ENCODE results near the gene DSCAM. TPM values are rescaled to one million over a fixed set of nuclear protein-coding genes. Genes with fewer than 3 reads are reported as not detected.
"Not testable (repeated sequence)": the region's sequence is repeated elsewhere in the genome, so short reads cannot be mapped to it uniquely, and the experiment has no call there.

DSCAM gene, protein sequence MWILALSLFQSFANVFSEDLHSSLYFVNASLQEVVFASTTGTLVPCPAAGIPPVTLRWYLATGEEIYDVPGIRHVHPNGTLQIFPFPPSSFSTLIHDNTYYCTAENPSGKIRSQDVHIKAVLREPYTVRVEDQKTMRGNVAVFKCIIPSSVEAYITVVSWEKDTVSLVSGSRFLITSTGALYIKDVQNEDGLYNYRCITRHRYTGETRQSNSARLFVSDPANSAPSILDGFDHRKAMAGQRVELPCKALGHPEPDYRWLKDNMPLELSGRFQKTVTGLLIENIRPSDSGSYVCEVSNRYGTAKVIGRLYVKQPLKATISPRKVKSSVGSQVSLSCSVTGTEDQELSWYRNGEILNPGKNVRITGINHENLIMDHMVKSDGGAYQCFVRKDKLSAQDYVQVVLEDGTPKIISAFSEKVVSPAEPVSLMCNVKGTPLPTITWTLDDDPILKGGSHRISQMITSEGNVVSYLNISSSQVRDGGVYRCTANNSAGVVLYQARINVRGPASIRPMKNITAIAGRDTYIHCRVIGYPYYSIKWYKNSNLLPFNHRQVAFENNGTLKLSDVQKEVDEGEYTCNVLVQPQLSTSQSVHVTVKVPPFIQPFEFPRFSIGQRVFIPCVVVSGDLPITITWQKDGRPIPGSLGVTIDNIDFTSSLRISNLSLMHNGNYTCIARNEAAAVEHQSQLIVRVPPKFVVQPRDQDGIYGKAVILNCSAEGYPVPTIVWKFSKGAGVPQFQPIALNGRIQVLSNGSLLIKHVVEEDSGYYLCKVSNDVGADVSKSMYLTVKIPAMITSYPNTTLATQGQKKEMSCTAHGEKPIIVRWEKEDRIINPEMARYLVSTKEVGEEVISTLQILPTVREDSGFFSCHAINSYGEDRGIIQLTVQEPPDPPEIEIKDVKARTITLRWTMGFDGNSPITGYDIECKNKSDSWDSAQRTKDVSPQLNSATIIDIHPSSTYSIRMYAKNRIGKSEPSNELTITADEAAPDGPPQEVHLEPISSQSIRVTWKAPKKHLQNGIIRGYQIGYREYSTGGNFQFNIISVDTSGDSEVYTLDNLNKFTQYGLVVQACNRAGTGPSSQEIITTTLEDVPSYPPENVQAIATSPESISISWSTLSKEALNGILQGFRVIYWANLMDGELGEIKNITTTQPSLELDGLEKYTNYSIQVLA (N-terminal part only)
- total RNA-seq = not detected in 2 replicates
- polyA plus RNA-seq = not detected in 2 replicates
- 0.01 TPM in 1 of 2 replicates, not detected in the other for polyA plus RNA-seq (2011; cell fraction: cytosol; rRNA removed)
- polyA plus RNA-seq (2011; cell fraction: nucleus; rRNA removed) = not detected in 2 replicates
- polyA plus RNA-seq (2012) = not detected in 2 replicates
- not detected in 2 replicates for polyA minus RNA-seq
- polyA minus RNA-seq (2011; cell fraction: cytosol; rRNA and poly(A)+ RNA removed) = not detected
- polyA minus RNA-seq (2011; cell fraction: nucleus; rRNA and poly(A)+ RNA removed) = not detected in 2 replicates
- Bru-seq, nascent RNA = percentile 3 among the genes with signal in this experiment
- BruChase-seq, experiment 1, labeled RNA remaining after a 6-hour chase = percentile 5 among the genes with signal in this experiment
- percentile 4 among the genes with signal in this experiment for BruChase-seq, experiment 2, labeled RNA remaining after a 2-hour chase
- long read RNA-seq = 0 reads

DNA sequence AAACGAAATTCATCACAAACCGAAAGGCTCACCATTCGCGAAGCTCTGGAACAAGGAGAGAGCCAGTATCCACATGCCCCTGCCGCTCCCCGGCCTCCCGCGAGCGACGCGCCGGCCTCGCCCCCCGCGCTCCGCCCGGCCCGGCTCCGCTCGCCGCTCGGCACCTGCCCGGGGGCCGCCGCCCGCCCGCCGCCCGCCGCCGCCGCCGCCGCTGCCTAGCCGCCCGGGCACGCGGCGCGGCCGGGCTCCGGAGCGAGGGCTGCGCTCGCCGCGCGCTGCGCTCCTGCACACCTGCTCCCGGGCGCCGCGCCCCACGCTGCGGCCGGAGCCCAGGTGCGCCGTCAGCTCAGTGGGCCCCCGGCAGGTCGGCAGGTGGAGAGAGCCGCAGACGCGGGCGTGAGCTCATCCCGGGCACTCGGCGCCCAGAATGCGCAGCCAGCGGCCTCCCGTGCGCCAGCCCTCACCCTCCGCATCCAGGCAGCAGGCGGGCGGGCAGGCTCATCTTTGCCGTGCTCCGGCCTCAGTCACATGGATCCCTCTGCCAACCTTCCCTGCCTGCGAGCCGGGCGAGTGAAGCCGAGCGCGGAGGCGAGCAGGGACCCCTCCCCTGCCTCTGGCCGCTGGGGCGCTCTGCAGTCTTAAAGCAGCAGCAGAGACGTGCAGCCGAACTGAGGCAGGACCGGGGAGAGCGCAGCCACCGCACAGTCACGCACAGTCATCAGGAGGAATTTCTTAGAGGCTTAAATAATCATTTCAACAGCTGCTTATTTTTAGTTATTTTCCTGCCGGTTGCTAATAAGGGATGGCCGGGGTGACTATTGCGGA is at the start of gene DSCAM:
DSCAM (minus strand) TSS at position 572 of the 825 bp plus-strand sequence; CDS start at position 75, 497 bp downstream.
- H3K27ac ChIP-seq (ENCODE audit: insufficient read depth, low read depth, low read length) = no peak within 1 kb of the TSS
- ChIA-PET CTCF (no interaction called here), POLR2A (no interaction called here)
- TF ChIP-seq MYC (IDR thresholded peaks at IDR 0.05; ENCODE audit: low read depth, low read length) (no peak), FOS (IDR thresholded peaks at IDR 0.05; ENCODE audit: borderline replicate concordance, insufficient read depth, low read length) (no peak), JUN (IDR thresholded peaks at IDR 0.05; ENCODE audit: borderline replicate concordance, insufficient read depth, insufficient read length, low read depth) (no peak), EZH2 (IDR thresholded peaks at IDR 0.05; ENCODE audit: borderline replicate concordance, low read depth, low read length, severe bottlenecking) (no peak), POLR2A (IDR thresholded peaks at IDR 0.05; ENCODE audit: low read depth, low read length) (no peak), GATA2 (IDR thresholded peaks at IDR 0.05; ENCODE audit: insufficient read depth, insufficient read length, low read depth, low read length) (no peak), POLR2AphosphoS5 (IDR thresholded peaks at IDR 0.05; ENCODE audit: insufficient read depth, low read depth, low read length) (no peak)
- TF ChIP-seq, protein P1, sequence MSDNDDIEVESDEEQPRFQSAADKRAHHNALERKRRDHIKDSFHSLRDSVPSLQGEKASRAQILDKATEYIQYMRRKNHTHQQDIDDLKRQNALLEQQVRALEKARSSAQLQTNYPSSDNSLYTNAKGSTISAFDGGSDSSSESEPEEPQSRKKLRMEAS (IDR thresholded peaks at IDR 0.05; ENCODE audit: insufficient read depth, insufficient read length) = no peak
- TF ChIP-seq, protein P2, sequence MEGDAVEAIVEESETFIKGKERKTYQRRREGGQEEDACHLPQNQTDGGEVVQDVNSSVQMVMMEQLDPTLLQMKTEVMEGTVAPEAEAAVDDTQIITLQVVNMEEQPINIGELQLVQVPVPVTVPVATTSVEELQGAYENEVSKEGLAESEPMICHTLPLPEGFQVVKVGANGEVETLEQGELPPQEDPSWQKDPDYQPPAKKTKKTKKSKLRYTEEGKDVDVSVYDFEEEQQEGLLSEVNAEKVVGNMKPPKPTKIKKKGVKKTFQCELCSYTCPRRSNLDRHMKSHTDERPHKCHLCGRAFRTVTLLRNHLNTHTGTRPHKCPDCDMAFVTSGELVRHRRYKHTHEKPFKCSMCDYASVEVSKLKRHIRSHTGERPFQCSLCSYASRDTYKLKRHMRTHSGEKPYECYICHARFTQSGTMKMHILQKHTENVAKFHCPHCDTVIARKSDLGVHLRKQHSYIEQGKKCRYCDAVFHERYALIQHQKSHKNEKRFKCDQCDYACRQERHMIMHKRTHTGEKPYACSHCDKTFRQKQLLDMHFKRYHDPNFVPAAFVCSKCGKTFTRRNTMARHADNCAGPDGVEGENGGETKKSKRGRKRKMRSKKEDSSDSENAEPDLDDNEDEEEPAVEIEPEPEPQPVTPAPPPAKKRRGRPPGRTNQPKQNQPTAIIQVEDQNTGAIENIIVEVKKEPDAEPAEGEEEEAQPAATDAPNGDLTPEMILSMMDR (IDR thresholded peaks at IDR 0.05; ENCODE audit: extremely low read depth in 1 of 2, insufficient read depth in 1 of 2, low read depth in 1 of 2, low read length in 2 of 2) = no peak
- no peak for DNase-seq (ENCODE audit: low read depth, low spot score)
- FAIRE-seq = no peak
- H4K20me1 ChIP-seq (replicated peaks; ENCODE audit: control insufficient read depth, extremely low read depth, insufficient read depth, low read length) = no peaks in the 10 kb centered on the region
- no TSS peak for BruUV-seq (replicated peaks)
- H3K9ac ChIP-seq (replicated peaks; ENCODE audit: extremely low read depth, insufficient read depth, low read length) = no peak within 1 kb of the TSS
- H3K27me3 ChIP-seq (ENCODE audit: control insufficient read depth in 2 of 2, insufficient read depth in 2 of 2, low read length in 2 of 2) = no peaks in the 10 kb centered on the region
- no peaks in the 10 kb centered on the region for H3K9me3 ChIP-seq (replicated peaks; ENCODE audit: control insufficient read depth, insufficient read depth, low read length)
- intact Hi-C loops (cut with micrococcal nuclease) = no loop called here
- no peaks in the 10 kb centered on the region for H3K9me1 ChIP-seq (replicated peaks; ENCODE audit: control insufficient read depth, extremely low read depth, insufficient read depth, low read length)
- no peaks in the 10 kb centered on the region for H3K36me3 ChIP-seq (ENCODE audit: control insufficient read depth in 2 of 2, extremely low read depth in 1 of 2, insufficient read depth in 2 of 2, low read length in 2 of 2)
- no peak within 1 kb of the TSS for H3K4me2 ChIP-seq (ENCODE audit: insufficient read depth, low read length)
- H2AFZ ChIP-seq (ENCODE audit: low read depth, low read length) = no peak within 1 kb of the TSS
- no peaks in the 10 kb centered on the region for H3K4me1 ChIP-seq (ENCODE audit: control insufficient read depth, extremely low read depth, insufficient read depth, low read length)
- H3K4me3 ChIP-seq (replicated peaks in 1 of 3; ENCODE audit: insufficient read depth in 1 of 3, low read depth in 1 of 3, low read length in 3 of 3) = no peak within 1 kb of the TSS
- H3K79me2 ChIP-seq (ENCODE audit: control insufficient read depth, insufficient read depth, low read length) = no peaks in the 10 kb centered on the region
- dilution Hi-C loops (cut with MboI; ENCODE audit: extremely low pct_ligation_motif_present, low sequenced_read_pairs) = no loop called here

DNA sequence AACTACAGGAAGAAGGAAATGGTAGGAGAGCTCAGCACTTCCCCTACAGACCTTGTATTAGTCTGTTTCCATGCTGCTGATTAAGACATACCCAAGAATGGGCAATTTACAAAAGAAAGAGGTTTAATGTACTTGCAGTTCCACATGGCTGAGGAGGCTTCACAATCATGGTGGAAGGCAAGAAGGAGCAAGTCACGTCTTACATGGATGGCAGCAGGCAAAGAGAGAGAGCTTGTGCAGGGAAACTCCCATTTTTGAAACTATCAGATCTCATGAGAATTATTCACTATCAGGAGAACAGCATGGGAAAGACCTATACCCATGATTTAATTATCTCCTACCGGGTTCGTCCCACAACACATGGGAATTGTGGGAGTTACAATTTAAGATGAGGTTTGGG is 48.7 kb upstream of the DSCAM start:
- dilution Hi-C loops (cut with MboI; ENCODE audit: extremely low pct_ligation_motif_present, low sequenced_read_pairs); H3K4me1 ChIP-seq (ENCODE audit: control insufficient read depth, extremely low read depth, insufficient read depth, low read length); H3K4me2 ChIP-seq (ENCODE audit: insufficient read depth, low read length); H3K27me3 ChIP-seq (ENCODE audit: control insufficient read depth in 2 of 2, insufficient read depth in 2 of 2, low read length in 2 of 2); H3K79me2 ChIP-seq (ENCODE audit: control insufficient read depth, insufficient read depth, low read length); H3K9me1 ChIP-seq (replicated peaks; ENCODE audit: control insufficient read depth, extremely low read depth, insufficient read depth, low read length); H4K20me1 ChIP-seq (replicated peaks; ENCODE audit: control insufficient read depth, extremely low read depth, insufficient read depth, low read length); H3K4me3 ChIP-seq (replicated peaks in 1 of 3; ENCODE audit: insufficient read depth in 1 of 3, low read depth in 1 of 3, low read length in 3 of 3); CTCF ChIA-PET; BruUV-seq (replicated peaks); intact Hi-C loops (cut with micrococcal nuclease); H3K9ac ChIP-seq (replicated peaks; ENCODE audit: extremely low read depth, insufficient read depth, low read length); H3K9me3 ChIP-seq (replicated peaks; ENCODE audit: control insufficient read depth, insufficient read depth, low read length); H3K27ac ChIP-seq (ENCODE audit: insufficient read depth, low read depth, low read length); DNase-seq (ENCODE audit: low read depth, low spot score); H3K36me3 ChIP-seq (ENCODE audit: control insufficient read depth in 2 of 2, extremely low read depth in 1 of 2, insufficient read depth in 2 of 2, low read length in 2 of 2); POLR2A ChIA-PET; FAIRE-seq; H2AFZ ChIP-seq (ENCODE audit: low read depth, low read length): not testable (repeated sequence)
